Ramos (cell line): ENCODE results near the gene HDAC11.
"Not testable (repeated sequence)": the region's sequence is repeated elsewhere in the genome, so short reads cannot be mapped to it uniquely, and the experiment has no call there.

Experiments used
- in situ Hi-C: fragments of 300-500 bp; cut with MboI; formaldehyde crosslinking; loops from one replicate; pipeline ENCODE4 v1.14.3; 2022; ENCODE audit warnings: low sequenced_read_pairs; ENCODE audit not compliant: unreplicated experiment

HDAC11 gene

DNA sequence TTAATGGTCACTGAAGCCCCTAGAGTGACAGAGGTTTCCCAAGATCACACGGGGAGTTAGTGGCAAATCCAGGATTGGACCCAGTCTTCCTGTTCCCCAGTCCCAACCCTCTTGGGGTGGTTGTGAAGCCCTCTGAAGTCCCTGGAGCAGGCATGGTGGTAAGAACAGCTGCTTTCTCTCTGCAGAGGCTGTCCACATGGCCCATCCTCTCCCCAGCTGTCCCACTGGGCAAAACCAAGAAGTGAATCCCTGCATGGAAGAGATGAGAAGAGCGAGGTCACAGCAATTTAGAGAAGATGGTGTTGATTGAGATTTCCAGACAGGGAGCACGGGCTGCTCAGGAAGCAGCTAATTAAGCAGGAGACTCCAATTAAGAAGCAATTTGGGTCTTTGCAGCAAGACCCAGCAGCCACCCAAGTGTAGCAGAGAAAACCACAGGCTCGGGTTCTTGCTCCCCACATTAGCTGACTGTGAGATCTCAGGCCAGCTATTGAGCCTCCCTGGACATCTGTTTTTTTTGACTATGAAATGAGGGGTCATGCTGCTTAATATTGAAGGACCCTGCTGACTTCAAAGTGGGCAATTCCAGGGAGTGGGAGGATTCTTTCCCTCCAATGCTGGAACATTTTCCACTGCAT is 14.8 kb upstream of the HDAC11 start:
- in situ Hi-C loops, result no loop called here

DNA sequence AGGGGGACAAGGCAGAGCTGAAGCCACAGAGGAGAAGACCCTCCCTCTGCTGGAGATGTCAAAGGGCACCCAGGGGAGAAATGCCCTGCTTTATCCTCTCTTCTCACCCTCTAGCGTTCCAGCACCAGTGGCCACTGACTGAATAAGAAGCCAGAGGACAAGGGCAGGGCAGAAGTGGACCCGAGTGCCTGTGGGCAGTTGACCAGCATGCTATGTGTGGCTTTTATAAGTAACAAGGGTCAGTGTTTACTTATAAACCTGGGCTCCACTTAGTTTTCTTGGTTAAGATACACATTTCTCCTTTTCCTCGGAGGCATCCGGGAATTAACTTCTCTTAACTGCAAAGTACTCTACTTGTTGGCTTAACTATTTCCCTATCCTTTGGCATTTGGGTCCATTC is 13.3 kb upstream of the HDAC11 start:
- in situ Hi-C loops, result no loop called here

DNA sequence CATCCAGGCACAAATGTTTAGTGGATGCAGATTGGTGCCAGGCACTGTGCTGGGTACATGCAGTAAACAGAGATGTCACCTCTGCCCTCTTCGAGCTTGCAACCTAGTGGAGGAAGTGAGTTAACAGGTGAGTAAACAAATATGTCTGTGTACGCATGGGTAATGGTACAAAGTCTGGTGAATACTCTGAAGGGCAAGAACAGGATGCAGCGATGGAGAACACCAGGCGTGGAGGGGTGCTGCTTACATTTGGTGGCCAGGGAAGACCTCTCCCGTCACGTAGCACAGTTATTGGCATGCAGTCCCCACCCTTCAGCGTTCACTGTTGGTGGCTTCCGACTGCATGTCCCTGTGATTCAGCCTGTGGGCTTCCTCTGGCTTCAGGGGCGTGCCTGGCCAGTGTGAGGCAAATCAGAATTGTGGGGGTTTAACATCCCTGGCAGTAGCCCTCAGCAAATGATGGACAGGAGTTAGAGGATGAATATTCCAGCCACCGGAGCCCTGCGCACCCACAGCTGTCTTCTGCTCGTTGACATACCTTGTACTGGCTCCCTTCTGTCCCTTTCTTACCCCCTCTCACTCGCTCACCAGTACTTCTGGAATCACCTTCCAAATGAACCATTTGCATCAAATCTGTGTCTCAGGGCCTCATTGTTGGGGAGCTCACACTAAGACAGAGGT is 9.1 kb upstream of the HDAC11 start:
- in situ Hi-C loops, result no loop called here

DNA sequence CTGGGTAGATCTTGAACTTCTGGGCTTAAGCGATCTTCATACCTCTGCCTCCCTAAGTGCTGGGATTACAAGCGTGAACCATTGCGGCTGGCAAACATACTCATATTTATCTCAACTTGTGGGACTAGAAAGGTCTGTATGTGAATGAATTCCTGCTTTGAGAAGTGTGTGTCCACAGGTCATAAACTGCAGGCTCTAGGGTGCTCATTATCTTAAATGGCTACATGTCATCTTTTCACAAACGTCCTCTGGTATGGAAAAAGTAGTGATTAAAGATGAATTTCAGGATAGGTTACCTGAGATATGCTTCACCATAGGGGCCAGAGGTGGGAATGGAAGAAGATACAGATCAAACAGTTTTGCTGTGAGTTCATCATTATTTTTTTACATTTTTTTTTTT is 7.8 kb upstream of the HDAC11 start:
- in situ Hi-C loops, result no loop called here

DNA sequence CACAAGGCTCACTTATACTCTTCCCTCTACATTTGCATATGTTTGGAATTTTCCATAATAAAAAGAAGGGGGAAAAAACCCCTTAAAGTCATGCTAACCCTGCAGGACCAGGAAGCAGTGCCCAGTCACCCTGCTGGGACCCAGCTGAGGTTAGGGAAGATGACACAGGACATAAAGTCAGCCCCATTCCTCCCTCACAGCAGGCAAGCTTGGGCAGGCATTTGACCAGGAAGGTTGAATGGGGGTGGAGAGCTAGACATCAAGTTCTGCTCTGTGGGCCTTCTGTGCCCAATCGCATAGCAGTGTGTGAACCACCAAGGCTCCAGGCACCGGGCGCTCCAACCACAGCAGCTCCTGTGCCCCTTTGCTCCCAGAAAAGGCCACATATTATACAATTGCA is 7.1 kb upstream of the HDAC11 start:
- in situ Hi-C loops, result no loop called here

DNA sequence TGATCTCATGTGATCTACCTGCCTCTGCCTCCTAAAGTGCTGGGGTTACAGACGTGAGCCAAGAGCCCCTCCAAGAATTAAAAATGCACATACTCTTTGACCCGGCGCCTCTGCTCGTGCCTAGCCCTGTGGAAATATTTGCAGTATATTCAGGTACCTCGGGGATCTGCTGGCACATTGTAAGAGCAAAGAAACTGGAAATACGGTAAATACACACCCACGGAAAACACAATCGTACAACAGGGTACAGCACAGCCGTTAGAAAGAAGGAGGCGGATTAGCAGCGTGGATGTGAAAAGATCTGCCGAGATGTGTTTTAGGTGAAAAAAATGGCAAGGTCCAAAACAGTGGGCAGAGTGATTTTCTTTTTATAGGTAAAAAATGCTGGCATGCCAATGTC is 6.1 kb upstream of the HDAC11 start:
- in situ Hi-C loops, result no loop called here

DNA sequence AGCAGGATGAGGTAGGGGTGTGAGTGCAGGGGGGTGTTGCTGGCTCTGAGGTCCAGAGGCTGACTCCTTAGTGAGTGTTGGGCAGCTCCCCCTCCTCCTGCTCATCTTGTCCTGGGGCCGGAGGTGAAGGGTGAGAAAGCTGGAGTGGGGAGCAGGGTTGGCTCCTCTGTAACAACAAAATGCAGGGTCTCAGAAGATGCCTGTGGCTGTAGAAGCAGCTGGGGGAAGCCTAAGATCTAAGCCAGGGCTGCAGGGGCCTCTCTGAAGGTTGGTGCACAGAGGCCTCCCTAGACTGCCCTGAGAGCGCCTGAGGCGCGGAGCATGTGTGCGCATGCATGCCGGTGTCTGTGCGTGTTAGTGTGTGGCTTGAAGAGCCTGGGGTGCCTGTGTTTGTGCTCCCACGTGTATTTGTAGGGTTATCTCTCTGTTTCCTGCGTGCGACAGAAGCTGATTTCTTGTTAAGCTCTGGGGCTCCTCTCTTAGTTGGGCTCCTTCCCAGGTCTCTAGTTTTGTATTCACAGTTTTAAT is 5.3 kb upstream of the HDAC11 start:
- in situ Hi-C loops, result no loop called here

DNA sequence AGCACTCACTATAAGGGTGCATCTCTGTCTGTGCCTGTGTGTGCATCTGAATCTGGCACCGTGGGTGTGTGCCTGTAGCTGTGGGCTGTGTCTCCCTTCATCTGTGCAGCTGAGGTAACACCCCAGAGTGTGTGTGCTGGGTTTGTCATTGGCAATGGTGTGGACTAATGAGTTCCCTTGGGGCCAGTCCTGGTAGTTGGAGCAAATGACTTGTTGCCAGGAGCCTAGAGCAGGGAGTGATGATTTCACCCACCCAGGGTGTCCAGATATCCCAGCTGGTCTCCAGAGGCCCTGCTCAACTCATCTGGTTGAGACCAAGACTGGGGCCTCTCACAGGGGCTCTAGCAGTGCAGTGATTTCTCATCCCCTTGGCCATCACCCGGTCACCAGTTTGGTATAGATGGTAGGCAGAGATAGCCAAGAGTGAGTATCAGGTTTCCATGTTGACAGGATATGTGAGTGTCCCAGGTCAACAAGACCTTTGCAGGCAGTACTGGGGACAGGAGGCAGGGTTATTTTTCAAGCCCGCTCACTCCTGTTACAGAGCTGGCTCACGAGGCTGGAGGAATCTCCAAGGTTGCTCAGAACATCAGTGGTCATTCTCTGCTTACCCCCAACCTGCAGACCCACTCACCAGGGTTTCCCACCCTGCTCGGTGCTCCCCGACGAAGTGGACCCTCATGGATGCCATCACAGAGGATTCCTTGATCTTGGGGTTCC is 4.1 kb upstream of the HDAC11 start:
- in situ Hi-C loops, result no loop called here

DNA sequence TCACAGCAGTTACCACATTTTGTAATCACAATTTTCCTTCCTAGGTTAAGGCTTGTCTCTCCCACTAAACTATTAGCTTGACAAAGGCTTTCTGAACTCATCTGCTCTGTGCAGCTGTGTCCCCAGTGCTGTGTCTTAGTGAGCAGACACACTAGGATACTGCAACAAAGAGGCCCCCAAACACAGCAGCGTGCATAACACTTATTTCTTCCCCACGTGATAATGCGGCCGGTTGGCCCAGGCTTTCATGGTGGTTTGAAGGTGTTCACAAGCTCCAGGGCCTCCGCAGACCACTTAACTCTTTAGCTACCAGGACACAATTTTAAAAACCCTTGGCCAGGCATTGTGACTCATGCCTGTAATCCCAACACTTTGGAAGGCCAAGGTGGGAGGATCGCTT is 2.2 kb upstream of the HDAC11 start:
- in situ Hi-C loops, result no loop called here

DNA sequence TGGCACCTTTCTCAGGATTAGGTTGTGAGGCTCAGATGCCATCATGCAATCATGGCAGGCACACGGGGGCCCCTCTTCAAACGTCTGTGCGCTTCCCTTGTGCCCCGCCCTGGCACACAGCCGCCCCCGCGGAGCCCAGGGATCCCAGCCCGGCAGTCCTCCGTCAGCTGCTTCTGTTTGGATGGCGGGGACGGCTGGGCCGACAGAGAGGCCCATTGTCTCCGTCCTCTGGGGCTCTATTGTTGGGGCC is 849 bp upstream of the HDAC11 start:
- in situ Hi-C loops, result no loop called here

DNA sequence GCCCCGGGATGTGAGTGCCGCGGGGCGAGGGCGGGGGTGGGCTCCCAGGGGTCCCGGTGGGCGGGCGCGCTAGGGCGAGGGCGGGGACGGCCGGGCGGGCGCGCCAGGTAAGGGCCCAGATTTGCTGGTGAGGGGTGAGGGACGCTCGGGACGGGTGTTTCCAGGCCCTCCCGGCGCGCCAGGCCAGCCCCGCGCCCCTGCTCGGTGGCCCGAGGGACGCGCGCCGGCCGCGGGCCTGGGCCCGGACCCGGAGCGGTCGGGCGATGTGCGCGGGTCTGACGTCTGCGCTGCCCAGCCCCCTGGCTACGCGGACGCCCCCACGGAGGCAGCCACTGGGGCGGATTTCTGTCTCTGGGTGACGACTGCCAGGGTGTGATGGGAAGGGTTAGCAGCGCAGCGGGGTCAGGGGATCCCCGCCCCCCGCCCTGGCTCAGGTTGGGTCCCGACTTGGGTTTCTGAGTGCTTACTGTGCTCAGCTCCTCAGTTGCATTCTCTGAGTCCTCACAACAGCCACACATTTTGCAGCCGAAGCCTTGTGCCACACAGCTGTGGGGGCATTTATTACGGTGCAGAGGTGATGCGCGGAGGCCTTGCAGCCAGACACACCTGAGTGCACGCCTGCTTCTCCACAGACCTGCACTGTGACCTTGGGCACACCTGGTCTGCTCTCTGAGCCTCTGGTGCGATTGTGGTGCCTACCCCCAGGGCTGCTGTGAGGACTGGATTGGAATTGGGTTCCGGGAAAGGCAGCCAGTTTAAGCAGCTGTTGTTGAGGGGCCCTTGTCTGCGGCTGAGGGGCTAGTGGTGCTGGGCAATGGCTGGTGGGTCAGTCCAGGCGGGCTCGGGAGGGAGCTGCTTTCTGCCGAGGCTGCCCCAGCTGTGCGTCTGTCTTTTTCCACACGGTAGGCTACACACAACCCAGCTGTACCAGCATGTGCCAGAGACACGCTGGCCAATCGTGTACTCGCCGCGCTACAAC is 523 bp downstream of the HDAC11 start:
- in situ Hi-C loops, result no loop called here

DNA sequence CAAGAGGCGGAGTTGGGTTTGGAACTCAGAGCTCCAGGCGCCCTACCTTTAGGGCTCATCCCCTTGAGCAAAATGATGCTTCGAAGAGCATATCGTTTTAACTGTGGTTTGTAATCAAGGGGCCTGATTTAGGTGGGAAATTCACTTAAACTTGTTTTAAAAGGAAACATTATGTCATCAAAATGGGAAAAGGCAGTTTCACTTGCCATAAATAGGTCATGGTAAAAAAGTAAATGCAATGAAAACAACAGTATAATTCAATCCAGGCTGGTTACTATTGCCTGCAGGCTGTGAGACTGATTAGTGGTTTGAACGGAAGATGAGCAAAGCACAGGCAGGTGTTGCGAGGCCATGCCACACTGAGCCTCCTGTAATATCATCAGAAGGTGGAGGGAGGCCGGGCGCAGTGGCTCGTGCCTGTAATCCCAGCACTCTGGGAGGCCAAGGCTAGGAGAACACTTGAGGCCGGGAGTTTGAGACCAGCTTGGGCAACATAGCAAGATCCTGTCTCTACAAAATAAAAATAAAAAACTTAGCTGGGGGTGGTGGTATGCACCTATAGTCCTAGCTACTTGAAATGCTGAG is 2.1 kb downstream of the HDAC11 start:
- in situ Hi-C loops, result no loop called here

DNA sequence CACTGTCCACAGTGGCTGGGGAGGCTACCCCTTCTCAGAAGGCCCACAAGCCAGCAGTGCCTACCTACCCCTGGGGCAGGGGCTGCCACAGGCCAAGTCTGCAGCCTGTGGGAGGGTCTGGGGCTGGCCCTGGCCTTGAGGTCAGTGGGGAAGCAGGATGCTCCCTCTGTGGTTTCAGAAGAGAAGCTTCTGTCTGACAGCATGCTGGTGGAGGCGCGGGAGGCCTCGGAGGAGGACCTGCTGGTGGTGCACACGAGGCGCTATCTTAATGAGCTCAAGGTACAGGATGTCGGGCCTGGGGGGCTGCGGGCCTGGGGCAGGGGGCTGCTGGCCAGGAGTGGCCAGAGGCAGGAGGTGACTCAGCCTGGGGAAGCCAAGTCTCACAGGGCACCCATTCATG is 3.2 kb downstream of the HDAC11 start:
- in situ Hi-C loops, result no loop called here

DNA sequence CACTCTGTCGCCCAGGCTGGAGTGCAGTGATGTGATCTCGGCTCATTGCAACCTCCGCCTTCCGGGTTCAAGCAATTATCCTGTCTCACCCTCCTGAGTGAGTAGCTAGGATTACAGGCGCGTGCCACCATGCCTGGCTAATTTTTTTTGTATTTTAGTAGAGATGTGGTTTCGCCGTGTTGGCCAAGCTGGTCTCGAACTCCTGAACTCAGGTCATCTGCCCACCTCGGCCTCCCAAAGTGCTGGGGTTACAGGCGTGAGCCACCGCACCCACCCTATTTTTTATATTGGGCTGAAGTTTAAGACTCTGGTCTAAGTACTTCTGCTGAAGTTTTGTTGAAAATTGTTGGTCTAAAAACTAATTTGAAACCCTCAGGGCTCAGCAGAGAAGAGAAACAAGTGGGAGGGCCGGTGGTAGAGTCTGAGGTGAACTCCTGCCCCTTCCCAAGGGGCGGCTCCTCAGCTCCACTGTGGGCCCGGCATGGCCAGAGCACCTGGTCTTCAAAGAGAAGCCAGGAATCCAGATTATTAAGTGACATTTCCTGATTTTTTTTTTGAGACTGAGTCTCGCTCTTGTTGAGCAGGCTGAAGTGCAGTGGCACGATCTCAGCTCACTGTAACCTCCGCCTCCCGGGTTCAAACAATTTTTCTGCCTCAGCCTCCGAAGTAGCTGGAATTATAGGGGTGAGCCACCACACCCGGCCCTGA is 4.0 kb downstream of the HDAC11 start:
- in situ Hi-C loops, result no loop called here

DNA sequence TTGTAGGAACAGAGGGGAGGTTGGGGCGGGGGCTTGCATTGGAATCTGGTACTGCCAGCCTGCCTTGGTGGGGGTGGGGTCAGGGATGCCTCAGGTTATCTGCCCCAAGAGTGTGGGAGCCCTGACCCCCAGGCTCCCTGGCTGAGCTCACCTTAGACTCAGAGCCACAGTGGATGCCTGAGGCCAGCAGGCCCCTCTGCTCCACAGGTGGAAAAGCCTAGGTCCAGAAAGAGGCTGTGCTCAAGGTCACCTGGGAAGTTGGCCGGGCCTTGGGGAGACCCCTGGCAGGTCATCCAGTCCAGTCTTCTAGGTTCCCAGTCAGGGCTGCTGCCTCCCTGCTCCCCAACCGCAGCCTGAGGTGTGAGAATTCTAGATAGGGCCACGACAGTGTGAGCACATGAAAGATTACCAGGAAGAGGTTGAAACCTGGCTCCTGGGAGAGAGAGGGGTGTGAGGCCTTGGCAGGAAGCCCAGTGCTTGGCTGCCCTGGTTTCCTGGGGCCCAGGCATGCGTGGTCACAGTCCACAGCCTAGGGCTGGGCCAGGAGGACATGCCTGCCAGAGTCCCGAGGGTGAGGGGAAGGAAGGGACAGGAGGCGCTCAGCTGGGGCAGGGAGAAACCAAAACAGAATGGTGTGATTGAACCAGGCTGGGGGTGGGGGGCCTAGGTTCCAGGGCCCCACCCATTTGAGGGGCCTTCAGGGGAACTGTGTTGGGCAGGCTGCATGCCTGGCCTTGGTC is 4.9 kb downstream of the HDAC11 start:
- in situ Hi-C loops, result no loop called here

DNA sequence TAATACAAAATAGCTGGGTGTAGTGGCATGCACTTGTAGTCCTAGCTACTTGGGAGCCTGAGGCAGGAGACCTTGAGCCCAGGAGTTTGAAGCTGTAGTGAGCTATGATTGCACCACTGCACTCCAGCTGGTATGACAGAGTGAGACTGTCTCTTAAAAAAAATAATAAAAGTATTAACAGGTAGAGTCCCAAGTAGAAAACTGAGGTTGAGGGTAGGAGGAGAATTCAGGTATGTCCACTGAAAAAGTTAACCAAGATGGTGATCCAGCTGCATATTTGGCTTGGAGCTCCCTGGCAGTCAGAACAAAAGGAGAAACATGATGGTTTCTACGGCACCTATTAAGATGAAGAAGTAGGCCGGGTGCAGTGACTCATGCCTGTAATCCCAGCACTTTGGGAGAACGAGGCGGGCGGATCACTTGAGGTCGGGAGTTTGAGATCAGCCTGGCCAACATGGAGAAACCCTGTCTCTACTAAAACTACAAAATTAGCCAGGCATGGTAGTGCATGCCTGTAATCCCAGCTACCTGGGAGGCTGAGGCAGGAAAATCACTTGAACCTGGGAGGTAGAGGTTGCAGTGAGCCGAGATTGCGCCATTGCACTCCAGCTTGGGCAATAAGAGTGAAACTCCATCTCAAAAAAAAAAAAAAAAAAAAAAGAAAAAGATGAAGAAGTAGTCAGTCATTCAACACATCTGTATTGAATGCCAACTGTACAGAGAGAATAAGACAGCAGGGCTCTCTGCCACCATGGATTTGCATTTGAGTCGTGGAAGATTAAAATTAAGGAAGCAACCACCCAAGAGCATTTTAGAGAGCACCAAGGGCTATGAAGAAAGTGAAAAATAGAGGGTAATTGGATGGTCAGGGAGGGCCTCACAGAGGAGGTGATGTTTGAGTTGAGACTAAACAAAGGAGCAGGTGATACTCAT is 5.8 kb downstream of the HDAC11 start:
- in situ Hi-C loops, result not testable (repeated sequence)

DNA sequence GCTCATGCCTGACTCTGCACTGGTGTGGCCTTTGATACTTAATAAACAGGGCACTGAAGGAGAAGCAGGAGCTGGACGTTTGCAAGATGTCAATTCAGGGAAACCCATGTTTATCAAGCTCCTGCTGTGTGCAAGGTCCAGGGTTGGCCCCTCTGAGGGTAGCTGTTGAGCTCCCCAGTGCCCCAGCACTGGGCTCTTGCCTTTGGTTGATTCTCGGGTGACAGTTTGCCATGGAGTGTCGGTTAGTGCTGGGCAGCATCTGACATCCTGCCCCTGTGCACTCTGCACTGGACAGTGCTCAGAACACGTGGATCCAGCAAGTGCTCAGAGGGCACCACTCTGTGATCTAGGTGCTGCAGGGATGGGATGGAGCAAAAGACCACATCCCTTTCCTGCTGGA is 7.3 kb downstream of the HDAC11 start:
- in situ Hi-C loops, result no loop called here
